Right lobe of liver (tissue), 4 donors: ENCODE results near the gene GRAP.

Source experiments
- POLR2A ChIP-seq: fragments of 450-650 bp; IDR thresholded peaks from one replicate; pipeline ENCODE4 v1.6.1; 2017; ENCODE audit warnings: antibody characterized with exemption, mild to moderate bottlenecking
- TF ChIP-seq, protein P1 (sequence below), 4 donors: fragments of 200-600 bp in 3 of 4; fragments of 450-650 bp in 1 of 4; IDR thresholded peaks; one replicate each; pipeline versions ENCODE4 v1.5.1 to v1.8.0; 2016 to 2022; ENCODE audit warnings: antibody characterized with exemption in 4 of 4, mild to moderate bottlenecking in 2 of 4
- donor health status: DM: no; HTN: no; CAD: no.
- donor health status: DM: no; HTN: no; CAD: no.
- donor health status: DM: no; HTN: yes; CAD: no.

GRCh38 chr17:19022128-19022527 is 24.6 kb downstream of the GRAP start:
- TF ChIP-seq, protein P1, sequence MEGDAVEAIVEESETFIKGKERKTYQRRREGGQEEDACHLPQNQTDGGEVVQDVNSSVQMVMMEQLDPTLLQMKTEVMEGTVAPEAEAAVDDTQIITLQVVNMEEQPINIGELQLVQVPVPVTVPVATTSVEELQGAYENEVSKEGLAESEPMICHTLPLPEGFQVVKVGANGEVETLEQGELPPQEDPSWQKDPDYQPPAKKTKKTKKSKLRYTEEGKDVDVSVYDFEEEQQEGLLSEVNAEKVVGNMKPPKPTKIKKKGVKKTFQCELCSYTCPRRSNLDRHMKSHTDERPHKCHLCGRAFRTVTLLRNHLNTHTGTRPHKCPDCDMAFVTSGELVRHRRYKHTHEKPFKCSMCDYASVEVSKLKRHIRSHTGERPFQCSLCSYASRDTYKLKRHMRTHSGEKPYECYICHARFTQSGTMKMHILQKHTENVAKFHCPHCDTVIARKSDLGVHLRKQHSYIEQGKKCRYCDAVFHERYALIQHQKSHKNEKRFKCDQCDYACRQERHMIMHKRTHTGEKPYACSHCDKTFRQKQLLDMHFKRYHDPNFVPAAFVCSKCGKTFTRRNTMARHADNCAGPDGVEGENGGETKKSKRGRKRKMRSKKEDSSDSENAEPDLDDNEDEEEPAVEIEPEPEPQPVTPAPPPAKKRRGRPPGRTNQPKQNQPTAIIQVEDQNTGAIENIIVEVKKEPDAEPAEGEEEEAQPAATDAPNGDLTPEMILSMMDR (IDR thresholded peaks at IDR 0.05), result no peak
- no peak for TF ChIP-seq POLR2A
